Stimulated activated CD4-positive, alpha-beta T cell treated with anti-CD3 and anti-CD28 coated beads, Interleukin-4, amount 100 ng/mL, for 1 hour (primary cell): ENCODE results near the gene ZNF181.
"Not testable (repeated sequence)": the region's sequence is repeated elsewhere in the genome, so short reads cannot be mapped to it uniquely, and the experiment has no call there.

Experiments
- DNase-seq: peaks from one replicate; pipeline ENCODE4 v3.0.0-alpha.2; 2020

Gene ZNF181

DNA sequence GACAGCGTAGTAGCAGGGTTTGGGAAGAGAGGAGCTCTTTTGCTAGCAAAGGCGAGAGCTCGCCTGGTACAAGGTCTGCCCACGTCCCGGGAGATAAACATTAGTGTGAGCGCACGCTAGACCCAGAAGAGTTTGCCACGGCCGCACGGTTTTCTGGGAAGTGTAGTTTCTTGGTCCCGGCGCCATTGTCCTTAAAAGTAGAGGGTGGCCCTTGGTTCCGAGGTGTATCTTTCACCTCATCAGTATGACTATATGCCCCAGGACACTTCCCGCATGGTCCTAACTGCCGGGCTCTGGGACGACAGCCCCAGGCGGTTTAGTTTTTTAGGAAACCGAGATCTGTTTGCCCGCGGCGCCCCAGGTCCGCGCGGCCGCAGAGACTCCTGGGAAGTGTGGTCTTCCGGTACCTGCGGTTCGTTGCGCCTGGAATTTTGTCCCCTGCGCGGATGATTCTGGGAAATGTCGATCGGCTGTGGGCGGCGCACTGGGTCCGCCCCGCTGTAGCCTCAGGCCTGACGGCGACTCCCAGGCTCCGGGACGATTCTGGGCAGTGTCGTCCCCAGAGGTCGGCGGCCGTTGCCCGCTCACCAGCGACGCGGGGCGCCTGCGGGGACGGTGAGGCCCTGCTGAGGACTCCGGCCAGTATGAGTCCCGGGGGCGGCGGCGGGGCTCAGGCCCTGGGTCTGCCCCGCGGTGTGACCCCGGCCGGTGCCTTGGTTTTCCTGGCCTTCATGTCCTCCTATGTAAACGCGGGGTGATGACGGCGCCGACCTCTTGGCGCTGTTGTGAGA is at the start of gene ZNF181:
Gene ZNF181, plus strand, starts transcription at position 498 of the 791 bp plus-strand sequence. CDS start 795 bp downstream, outside the sequence.
- peak; percentile 79 for DNase-seq

DNA sequence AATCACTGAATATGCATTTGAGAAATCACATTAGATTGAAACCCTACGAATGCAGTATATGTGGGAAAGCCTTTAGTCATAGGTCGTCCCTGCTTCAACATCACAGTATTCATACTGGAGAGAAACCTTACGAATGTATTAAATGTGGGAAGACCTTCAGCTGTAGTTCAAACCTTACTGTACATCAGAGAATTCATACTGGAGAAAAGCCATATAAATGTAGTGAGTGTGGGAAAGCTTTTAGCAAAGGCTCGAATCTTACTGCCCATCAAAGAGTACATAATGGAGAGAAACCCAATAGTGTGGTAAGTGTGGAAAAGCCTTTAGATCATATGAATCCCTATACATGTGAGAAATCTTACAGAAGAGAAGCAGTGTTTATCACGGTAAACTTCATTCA is 48.8 kb upstream of the ZNF181 start:
- not testable (repeated sequence) for DNase-seq

DNA sequence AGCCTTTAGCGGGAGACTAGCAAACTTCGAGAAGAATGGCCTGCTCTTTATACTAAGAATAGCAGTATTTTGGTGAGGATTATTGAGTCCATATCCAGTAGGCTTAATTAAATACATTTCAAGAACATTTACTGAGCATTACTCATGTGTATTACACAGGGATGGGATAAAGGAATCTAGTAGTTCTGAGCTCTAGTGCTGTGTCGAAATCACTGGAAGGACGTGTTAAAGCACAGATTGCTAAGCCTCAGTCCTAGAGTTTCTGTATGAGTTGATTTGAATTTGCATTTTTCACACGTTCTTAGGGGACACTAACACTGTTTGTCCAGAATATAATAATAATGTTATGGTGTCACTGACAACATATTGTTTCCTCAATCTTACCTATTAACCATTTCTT is 47.6 kb upstream of the ZNF181 start:
- DNase-seq, result no peak

DNA sequence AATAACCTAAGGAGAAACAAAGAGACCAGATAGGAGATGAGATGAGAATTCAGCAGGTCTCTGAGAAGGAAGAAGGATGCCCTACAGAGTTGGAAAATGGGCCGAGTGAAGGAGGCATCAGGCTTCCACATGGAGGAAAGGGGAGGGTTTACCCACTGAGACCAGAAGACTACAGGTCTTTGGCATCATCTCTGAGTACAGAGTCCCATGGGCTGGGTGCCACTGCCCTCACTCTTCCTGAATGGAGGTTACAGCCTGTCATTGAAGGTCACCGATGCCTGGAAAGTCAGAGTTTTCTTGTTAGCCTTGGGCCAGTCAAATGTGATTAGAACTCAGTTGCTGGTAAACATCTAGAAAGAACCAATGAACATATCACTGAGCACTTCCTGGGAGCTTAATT is 46.7 kb upstream of the ZNF181 start:
- no peak for DNase-seq

DNA sequence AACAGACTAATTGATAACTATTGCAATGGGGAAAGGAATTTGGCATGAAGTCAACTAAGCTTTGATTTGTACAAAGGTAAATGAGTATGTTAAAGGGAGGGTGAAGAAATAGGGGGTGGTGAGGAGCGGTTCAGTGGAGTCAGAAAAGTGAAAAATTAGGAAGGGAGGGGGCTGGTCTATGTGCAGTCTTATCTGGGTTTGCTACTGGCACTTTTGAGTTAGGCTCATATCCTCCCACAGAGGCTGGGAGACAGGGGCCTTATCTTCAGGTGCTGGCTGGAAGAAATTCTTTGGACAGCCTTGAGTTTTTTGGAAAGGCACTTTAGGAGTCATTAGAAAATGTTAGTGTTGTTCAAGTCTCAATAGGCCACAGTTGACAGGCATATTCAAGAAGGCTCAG is 45.5 kb upstream of the ZNF181 start:
- DNase-seq, result no peak

DNA sequence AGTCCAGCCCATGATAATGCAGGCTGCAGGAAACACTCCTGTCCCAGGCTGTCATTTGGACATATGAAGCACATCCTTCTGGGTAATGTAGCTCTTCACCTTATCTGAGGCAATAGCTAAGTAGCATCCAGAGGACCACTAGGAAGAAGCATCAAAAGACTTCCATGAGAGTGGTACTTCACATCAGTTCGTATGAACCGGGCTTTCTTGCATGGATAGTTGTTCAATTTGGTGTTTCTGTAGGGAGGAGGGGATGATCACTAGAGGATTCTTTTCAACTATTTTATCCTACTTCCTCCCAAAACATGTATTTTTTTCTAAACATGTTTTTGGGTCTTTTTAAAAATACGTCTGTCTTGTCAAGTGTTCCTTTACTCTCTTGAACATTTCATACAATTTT is 43.7 kb upstream of the ZNF181 start:
- no peak for DNase-seq

DNA sequence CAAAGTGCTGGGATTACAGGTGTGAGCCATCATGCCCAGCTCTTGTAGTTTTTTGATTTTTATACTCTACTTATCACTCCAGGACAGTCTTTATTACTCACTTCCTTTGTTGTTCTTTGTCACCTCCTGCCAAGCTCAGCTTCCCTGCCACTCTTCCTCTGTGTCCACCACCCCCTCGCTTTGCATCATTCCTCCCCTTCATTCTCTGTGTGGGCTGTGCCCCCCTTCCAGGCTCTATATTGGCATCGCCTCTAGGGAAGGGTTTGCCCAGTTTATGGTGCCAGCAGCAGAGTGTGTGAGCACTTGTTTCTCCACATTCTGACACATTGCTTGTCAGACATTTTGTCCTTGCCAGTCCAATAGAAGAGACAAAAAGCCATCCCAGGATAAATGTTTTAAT is 41.5 kb upstream of the ZNF181 start:
- DNase-seq, result no peak

DNA sequence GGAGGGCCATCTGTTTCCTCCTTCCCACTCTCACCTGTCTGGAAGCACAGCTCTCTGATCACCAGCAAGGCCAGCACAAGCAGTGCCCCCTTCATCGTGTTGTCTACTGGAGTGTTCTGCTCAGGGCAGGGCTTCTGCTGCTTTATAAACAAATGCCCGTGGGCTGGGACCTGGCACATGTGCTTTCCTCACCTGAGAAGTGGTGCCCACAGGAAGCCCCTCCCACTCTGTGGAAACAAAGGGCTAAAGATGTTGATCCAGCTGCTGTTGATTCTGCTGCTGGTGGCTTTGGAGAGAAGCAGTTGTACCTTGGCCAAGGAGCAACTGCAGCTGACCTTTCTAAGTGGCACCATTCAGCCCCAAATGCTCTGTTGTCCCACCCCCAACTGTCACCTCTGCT is 26.4 kb upstream of the ZNF181 start:
- no peak for DNase-seq

DNA sequence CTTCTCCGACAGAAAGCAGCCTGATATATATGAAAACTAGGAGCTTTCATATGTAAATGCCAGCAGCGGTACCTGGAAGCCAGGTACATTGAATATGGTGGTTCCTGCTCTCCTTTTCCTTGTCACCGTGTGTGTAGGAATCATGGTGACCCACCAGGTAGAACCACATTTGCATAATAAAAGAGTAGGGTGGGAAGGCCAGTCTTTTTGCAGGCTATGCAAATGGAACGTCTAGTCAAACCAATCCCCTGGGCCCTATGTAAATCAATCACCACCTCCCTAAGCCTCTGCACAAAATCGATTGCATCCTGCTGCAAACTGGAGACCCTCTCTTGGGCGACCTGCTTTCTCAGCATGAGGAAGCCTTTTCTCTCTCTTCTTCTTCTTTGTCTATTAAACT is 22.2 kb upstream of the ZNF181 start:
- DNase-seq, result no peak

DNA sequence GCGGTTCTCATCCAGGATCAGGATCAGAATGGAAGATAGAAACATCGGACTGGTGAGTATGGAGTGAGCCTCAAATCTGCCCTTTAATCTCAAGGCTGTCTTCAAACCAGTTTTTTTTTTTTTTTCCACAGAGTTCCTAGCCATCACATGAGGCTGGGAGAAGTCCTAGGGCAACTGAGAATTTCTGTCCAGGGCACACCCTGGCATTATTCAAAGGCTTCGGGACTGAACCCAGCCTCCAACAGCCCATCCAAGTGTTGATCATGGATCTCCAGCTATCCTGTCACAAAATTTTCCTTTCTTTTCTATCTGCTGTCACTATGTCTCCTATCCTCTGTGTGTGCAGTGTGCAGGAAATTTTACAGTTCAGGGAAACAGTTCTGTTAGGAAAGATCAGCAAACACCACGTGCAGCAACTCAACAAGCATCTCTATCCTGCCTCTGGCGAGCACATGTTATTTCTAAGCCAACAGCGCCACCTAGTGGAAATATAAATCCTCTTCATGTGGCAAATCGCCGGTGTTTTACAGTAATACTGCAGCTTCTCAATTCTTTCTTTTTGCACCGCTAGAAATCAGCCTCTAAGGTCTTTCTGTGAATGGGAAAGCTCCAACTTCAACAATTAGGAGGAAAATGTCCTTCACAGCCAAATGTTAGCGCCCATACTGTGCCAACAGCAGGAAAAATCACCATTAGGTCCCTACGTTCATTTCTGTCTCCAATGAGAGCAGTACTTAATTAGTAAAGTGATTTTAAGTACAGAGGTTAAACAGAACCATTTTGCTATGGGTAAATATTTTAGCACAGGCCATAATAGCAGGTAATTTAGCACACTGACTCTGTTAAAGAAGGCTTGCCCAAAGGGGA is 21.4 kb upstream of the ZNF181 start:
- DNase-seq, result peak; percentile 13

DNA sequence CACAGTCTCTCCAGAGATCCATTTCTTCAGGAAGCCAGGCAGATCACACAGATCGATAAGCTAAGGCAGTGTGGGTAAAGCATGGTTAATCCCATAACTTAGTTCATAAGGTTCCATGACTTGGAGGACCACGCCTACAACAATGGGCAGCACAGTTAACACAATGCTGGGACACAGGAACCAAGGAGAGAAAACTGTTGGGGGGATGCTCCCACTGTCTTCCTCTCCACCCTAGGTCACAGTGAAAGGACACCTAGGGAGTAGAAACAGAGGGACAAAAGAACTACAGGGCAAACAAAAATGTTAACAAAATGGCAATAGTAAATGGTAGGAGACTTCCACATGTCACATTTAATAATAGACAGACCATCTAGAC is 20.8 kb upstream of the ZNF181 start:
- DNase-seq, result no peak

DNA sequence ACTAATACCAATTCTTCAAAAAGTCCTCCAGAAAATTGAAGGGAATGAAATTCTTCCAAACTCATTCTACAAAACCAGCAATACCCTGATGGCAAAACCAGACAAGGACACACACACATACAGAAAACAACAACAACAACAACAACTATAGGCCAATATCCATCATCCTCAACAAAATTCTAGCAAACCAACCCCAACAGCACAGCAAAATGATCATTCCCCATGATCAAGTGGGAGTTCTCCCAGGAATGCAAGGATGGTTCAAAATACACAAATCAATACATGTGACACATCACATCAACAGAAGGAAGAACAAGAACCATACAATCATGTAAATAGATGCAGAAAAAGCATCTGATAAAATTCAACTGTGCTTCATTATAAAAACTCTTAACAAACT is 18.7 kb upstream of the ZNF181 start:
- no peak for DNase-seq

DNA sequence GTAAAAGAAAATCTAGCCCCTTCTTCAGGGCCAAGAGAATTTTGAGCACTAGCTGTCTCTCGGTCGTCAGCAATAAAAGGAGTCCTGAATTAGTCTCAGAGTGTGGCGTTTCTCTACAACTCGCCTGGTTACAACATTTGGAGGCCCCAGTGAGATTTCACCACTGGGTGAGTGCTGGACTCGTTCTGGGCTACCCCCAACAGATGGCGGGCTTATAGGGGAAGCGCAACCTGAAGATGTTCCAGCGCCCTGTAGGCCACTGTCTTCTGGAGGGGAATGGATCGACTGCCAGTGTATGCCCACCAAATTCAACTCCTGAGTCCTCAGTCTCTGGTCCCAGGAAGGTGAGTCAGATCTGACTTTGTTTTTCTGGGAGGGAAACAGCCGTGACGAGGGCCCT is 11.7 kb upstream of the ZNF181 start:
- no peak for DNase-seq

DNA sequence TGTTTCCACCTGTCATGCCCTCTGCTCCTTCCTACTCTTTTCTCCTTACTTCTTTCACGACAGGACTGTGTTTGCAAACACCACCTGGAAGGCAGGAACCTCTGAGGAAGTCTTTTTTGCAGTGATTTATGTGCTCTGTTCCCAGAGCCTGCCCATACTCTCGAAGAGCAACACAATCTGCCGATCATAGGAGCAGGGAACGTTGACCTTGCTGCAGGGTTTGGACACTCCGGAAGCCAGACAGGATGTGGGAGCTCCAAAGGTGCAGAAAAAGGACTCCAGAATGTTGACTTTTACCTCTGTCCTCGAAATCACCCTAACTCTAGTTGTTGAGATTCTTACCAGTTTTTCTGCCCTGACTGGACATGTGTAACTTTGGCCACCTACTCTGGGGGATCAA is 8.6 kb upstream of the ZNF181 start:
- no peak for DNase-seq

DNA sequence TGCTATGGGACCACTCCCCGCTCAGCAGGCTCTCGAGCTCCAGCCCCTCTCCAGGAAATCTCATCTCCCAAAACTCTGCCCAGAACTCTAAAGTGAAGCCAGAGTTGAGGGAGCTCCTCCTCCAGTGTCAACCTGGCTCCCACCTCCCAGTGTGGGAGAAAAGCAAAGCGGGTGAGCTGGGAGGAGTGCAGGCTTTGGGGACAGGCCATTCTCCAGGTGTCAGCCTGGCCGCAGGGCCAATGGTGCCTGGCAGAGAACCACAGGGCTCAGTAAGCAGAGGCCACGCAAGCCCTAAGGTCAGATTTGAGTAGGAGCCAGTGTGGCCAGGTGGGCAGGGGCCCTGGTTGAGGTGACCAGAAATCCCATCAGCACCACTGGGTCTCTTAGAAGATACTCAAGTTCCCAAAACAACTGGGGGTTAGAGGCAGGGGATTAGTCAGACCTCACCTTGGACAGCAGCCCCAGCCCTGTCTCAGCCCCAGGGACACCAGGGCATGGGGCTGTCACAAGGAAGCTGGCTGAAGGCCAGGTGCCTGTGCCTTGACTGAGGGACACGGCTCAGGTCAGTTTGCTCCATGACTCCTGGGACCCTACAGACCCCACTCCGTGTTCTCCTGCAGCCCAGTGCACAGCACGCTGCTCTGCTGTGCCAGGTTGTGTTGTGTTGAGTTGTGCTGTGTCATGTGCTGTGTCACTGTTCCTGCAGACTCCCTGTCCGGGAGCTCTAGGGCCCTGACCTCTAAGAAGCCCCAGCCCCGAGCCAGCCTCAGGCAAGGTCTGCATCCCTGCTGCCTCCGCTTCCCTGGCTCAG is 2.8 kb upstream of the ZNF181 start:
- no peak for DNase-seq

DNA sequence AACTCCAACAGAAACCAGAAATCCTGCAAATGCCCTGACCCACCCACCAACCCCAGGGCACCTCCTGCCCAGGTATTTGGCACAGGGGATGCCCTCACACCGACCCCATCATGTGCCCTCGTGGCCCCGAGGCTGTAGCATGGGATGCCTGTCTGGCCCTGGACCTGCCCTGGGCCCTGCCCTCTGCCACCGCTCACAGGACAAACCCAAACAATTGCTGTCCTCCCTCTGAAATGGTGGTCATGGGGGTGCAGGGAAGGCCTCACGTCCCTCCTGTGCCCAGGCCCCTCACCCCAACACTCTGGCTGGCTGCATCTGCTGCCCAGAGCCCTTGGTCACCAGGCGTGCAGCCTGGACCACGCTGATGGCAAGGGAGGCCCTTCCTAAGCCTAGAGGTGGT is 2.1 kb upstream of the ZNF181 start:
- no peak for DNase-seq

DNA sequence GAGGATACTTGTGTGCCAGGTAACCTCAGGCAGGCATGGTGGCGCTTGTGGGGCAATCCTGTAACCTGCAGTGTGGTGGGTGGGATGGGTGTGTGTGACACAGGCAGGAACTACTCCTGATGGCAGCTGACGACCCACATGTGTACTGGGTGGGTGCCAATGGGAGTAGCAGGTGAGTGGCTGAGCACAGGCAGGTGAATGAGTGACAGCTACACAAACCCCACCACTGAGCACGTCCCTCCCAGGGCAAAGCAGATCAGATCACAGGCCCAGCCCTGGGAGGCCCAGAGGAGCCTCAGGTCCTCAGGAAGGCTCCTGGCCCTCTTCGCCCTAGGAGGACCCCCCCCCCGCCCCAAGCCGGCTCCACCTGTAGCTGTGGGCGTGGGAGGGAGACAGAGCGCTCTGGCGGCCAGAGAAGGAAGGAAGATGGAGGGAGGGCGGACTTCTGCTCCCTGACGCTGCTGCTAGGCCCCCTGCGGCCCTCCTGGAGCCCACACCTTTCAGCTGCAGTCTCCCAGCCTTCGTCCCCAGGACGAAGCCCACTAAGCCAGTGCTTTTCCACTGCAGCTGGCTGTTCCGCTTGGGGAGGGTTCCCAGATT is 1.3 kb upstream of the ZNF181 start:
- no peak for DNase-seq

DNA sequence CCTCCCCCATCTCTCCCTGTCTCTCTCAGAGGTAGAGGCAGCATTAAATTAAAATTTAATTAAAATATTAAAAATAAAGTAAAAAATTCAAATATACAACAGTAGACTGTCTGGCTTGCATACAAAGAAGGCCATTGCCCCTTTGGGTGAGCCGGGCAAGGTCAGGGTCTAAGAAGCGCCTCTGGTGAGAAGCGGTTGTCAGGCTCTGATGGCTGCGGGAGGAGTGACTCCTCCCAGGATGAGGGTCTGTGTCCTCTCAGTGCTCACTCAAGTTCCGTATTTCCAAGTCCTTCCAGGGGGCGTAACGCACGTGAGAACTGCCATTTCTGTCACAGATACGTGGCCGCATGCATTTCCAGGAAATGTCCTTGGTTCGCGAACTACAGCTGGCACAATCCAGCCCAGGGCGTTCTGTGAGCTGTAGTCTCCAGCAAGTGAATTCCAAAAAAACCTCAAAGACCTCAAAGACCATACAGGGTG is 737 bp upstream of the ZNF181 start:
- no peak for DNase-seq

DNA sequence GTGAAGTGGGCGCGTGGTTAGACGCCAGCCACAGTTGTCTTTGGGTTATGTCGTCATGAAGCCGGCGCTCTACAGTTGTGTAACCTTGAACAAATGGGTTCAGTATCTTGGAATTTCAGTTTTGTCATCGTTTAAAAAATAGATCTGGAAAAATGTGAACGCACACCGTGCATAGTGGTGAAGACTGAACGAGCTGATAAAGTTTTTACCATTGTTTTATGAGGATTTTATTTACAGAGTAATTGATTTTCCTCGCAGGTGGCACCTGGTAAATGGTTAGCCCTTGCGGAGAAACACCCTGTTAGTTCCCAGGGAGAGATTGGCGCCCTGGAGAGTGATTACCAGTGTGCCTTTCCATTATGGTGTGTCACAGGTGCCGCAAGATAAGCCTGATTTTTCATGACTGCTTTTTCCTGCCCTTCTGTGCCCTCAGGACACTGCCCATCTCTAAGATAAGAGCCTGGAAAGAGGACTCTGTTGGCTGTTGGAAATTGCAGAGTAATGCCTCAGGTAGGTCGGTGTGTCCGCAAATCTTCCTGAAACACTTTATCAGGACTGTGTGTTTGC is 577 bp downstream of the ZNF181 start:
- DNase-seq, result no peak

DNA sequence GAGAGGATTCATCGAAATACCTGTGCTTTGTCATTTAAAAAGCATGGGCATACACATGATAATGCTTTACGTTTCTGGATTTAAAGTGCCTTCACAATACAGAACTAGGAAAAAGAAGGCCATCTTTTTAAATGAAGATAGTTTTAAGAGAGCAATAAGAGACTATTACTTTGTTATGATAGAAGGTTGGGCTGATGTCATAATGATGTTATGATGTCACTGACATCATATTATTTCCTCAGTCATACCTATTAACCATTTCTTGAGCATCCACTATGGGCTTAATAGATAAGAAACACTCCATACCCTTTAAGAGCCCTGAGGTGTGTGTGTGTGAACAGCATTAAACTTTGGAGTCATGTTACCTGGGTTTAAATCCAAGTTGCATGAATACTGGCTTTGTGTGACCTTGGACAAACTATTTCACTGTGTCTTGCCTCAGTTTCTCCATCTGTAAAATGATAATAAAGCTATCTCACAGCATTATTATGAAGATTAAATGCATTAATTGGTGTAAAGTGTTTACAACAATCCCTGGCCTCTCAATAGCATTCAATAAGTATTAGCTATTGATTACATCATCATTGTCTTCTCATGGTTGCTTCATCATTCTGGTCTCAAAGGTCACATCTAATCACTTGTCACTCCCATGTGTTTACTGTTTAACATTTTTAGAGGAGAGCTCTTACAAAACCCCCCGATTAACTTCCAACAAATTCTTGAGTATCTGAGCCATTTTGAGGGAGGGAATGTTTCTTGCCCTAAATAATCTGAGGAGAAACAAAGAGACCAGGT is 11.1 kb downstream of the ZNF181 start:
- DNase-seq, result no peak

DNA sequence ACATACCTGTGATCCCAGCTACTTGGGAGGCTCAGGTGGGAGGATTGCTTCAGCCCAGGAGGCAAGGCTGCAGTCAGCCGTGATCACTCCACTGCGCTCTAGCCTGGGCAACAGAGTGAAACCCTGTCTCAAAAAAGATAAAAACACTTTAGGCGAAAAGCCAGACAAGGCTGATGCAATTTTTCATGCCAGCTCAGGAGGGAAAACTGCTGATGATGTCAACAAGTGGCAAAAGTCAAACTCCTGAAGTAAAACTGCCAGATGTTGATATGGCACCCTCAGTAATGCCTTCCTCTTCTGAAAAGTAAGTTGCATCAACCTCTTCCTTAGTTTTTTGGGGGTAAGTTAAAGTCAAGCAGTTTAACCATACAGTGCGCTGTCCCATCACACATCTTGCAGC is 23.4 kb downstream of the ZNF181 start:
- DNase-seq, result no peak
